OCI-LY1 (cell line): ENCODE data around the gene CDC14B.

ENCODE experiments used
- H2AFZ ChIP-seq: fragments of 200-600 bp; sonication (generic), shearing (Covaris generic); 2 replicates; pipeline ENCODE4 v1.6.0; 2014; ENCODE audit warnings: antibody characterized with exemption, mild to moderate bottlenecking, low read length
- H3F3A ChIP-seq: fragments of 200-600 bp; sonication (generic), shearing (Covaris generic); 2 replicates; pipeline ENCODE4 v1.6.0; 2014; ENCODE audit warnings: mild to moderate bottlenecking, antibody characterized with exemption, low read length, moderate library complexity; ENCODE audit not compliant: insufficient read depth
- H3K27ac ChIP-seq: fragments of 200-600 bp; sonication (generic); 2 replicates; pipeline ENCODE4 v1.5.1; 2014; ENCODE audit warnings: low read length, mixed run types, mild to moderate bottlenecking, low read depth; ENCODE audit not compliant: poor library complexity, severe bottlenecking
- H3K27me3 ChIP-seq: fragments of 200-600 bp; sonication (generic); 2 replicates; pipeline ENCODE4 v1.6.0; 2014; ENCODE audit warnings: antibody characterized with exemption, mild to moderate bottlenecking, low read length, moderate library complexity; ENCODE audit not compliant: insufficient read depth
- H3K36me3 ChIP-seq: fragments of 200-600 bp; sonication (generic); 2 replicates; pipeline ENCODE4 v1.6.1; 2014; ENCODE audit warnings: mild to moderate bottlenecking, antibody characterized with exemption, low read length, moderate library complexity, mixed read lengths; ENCODE audit not compliant: insufficient read depth
- H3K4me1 ChIP-seq: fragments of 200-600 bp; sonication (generic); 2 replicates; pipeline ENCODE4 v1.5.1; 2014; ENCODE audit warnings: mild to moderate bottlenecking, low read length, moderate library complexity; ENCODE audit not compliant: insufficient read depth, severe bottlenecking
- H3K4me2 ChIP-seq: fragments of 200-600 bp; sonication (generic), shearing (Covaris generic); 2 replicates; pipeline ENCODE4 v1.6.1; 2014; ENCODE audit warnings: low read length
- H3K4me3 ChIP-seq: fragments of 200-600 bp; sonication (generic); 2 replicates; pipeline ENCODE4 v1.5.1; 2014; ENCODE audit warnings: low read length, low read depth, mild to moderate bottlenecking, mixed read lengths; ENCODE audit not compliant: poor library complexity, severe bottlenecking
- H3K79me2 ChIP-seq: fragments of 200-600 bp; shearing (Covaris generic); 2 replicates; pipeline ENCODE4 v1.6.1; 2016; ENCODE audit warnings: mixed run types, low read length, mixed read lengths; ENCODE audit not compliant: insufficient read depth
- H3K9ac ChIP-seq: fragments of 200-600 bp; sonication (generic), shearing (Covaris generic); 2 replicates; pipeline ENCODE4 v1.6.1; 2014; ENCODE audit warnings: mild to moderate bottlenecking, low read length, mixed read lengths
- H3K9me2 ChIP-seq: fragments of 200-600 bp; sonication (generic), shearing (Covaris generic); 2 replicates; pipeline ENCODE4 v1.6.1; 2014; ENCODE audit warnings: low read depth, mild to moderate bottlenecking, low read length, mixed read lengths
- H3K9me3 ChIP-seq: fragments of 200-600 bp; shearing (Covaris generic); 2 replicates; pipeline ENCODE4 v1.6.1; 2014; ENCODE audit warnings: low read length, mixed read lengths
- H4K20me1 ChIP-seq: fragments of 200-600 bp; sonication (generic), shearing (Covaris generic); 2 replicates; pipeline ENCODE4 v1.6.0; 2016; ENCODE audit warnings: mild to moderate bottlenecking, low read length; ENCODE audit not compliant: insufficient read depth
- CTCF ChIP-seq: fragments of 200-600 bp; sonication (generic), shearing (Covaris generic); IDR thresholded peaks from 2 replicates; pipeline ENCODE4 v1.5.1; 2017; ENCODE audit warnings: mild to moderate bottlenecking, antibody characterized with exemption, low read length, moderate library complexity, mixed read lengths
- EZH2 ChIP-seq: fragments of 200-600 bp; sonication (generic), shearing (Covaris generic); IDR thresholded peaks from 2 replicates; pipeline ENCODE4 v1.8.0; 2017; ENCODE audit warnings: borderline replicate concordance, mixed run types, mild to moderate bottlenecking, antibody characterized with exemption, low read length, moderate library complexity, mixed read lengths

Gene CDC14B

GRCh38 chr9:96581301-96581700 is 38.3 kb downstream of the CDC14B start:
- H3K27me3 ChIP-seq = no peaks in the 10 kb centered on the region
- no peaks in the 10 kb centered on the region for H3K79me2 ChIP-seq
- H3F3A ChIP-seq = no peaks in the 10 kb centered on the region
- no peak overlapping the region for H3K27ac ChIP-seq
- TF ChIP-seq EZH2 (no peak), CTCF (no peak)
- H3K4me2 ChIP-seq = no peak overlapping the region
- H3K4me1 ChIP-seq = no peaks in the 10 kb centered on the region
- no peak overlapping the region for H3K4me3 ChIP-seq
- H2AFZ ChIP-seq = no peak overlapping the region
- H4K20me1 ChIP-seq = no peaks in the 10 kb centered on the region
- no peaks in the 10 kb centered on the region for H3K9me2 ChIP-seq
- no peaks in the 10 kb centered on the region for H3K9me3 ChIP-seq
- no peaks in the 10 kb centered on the region for H3K36me3 ChIP-seq
- H3K9ac ChIP-seq = no peak overlapping the region

- Histone ChIP-seq H3K27me3 (no peaks in the 10 kb centered on the region; the same call in 1 of the 2 replicates), H3K9me2 (no peaks in the 10 kb centered on the region), H3K36me3 (no peaks in the 10 kb centered on the region), H3K4me2 (no peak overlapping the region), H3K4me3 (no peak overlapping the region), H3K79me2 (no peaks in the 10 kb centered on the region), H4K20me1 (no peaks in the 10 kb centered on the region), H2AFZ (no peak overlapping the region), H3F3A (no peaks in the 10 kb centered on the region), H3K9ac (no peak overlapping the region), H3K4me1 (no peaks in the 10 kb centered on the region), H3K27ac (no peak overlapping the region), H3K9me3 (no peaks in the 10 kb centered on the region)
- no peak for TF ChIP-seq CTCF
Measured at GRCh38 chr9:96574931-96575351, 44.7 kb downstream of the CDC14B start.

- Histone ChIP-seq H3K36me3 (no peaks in the 10 kb centered on the region), H3K9me3 (no peaks in the 10 kb centered on the region), H3K79me2 (no peaks in the 10 kb centered on the region), H2AFZ (no peak overlapping the region), H3K4me1 (no peaks in the 10 kb centered on the region), H3K27me3 (no peaks in the 10 kb centered on the region; the same call in 1 of the 2 replicates), H3K4me3 (no peak overlapping the region), H3F3A (no peaks in the 10 kb centered on the region), H3K4me2 (no peak overlapping the region), H3K9me2 (no peaks in the 10 kb centered on the region), H4K20me1 (no peaks in the 10 kb centered on the region), H3K9ac (no peak overlapping the region), H3K27ac (no peak overlapping the region)
- no peak for TF ChIP-seq EZH2
- no peak for TF ChIP-seq CTCF
Measured at GRCh38 chr9:96574455-96574854, 45.2 kb downstream of the CDC14B start.
